ENCODE results near the gene TRMT44.

DNA sequence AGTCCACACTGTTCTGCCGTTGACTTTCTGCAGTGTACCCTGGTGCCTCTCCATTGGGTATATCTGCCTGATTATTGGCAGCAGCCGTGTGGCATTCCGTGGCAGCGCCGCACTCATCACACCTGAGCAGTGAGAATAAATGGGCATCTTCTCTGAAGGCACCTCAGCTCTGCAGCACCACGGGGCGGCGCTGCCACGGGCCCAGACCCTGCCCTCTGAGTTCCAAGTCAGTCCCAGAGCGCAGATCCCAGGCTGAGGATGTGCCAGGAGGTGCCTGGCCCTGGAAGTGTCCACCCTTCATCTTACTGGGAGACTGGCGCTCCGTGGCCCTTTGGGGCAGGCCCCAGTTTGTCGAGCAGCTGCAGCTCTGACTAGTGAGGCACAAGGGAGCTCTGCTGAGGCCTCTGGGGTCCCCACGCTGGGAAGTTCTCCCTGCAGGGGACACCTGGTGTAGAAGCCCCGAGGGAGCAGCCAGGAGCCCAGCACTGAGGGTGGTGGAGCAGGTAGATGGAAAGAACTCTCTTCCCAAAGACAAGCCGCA is 36.6 kb downstream of the TRMT44 start:
- TF ChIP-seq, protein P1, sequence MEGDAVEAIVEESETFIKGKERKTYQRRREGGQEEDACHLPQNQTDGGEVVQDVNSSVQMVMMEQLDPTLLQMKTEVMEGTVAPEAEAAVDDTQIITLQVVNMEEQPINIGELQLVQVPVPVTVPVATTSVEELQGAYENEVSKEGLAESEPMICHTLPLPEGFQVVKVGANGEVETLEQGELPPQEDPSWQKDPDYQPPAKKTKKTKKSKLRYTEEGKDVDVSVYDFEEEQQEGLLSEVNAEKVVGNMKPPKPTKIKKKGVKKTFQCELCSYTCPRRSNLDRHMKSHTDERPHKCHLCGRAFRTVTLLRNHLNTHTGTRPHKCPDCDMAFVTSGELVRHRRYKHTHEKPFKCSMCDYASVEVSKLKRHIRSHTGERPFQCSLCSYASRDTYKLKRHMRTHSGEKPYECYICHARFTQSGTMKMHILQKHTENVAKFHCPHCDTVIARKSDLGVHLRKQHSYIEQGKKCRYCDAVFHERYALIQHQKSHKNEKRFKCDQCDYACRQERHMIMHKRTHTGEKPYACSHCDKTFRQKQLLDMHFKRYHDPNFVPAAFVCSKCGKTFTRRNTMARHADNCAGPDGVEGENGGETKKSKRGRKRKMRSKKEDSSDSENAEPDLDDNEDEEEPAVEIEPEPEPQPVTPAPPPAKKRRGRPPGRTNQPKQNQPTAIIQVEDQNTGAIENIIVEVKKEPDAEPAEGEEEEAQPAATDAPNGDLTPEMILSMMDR (IDR thresholded peaks at IDR 0.05), result no peak
- no peak for TF ChIP-seq POLR2A (IDR thresholded peaks at IDR 0.05)
